Duodenal mucosa (tissue), 2 donors: ENCODE results near the gene KLK12.

Experiments used
- H3K27ac ChIP-seq: one replicate; pipeline ENCODE4 v1.7.0; 2013; ENCODE audit warnings: low read depth, low read length
- H3K27me3 ChIP-seq, 2 donors: one replicate each; pipeline ENCODE4 v1.7.0; 2013; ENCODE audit warnings: low read length in 2 of 2, control low read depth in 1 of 2; ENCODE audit not compliant: insufficient read depth in 2 of 2, control insufficient read depth in 1 of 2
- H3K36me3 ChIP-seq, 2 donors: one replicate each; pipeline ENCODE4 v1.7.0; 2013; ENCODE audit warnings: low read length in 2 of 2, control low read depth in 1 of 2; ENCODE audit not compliant: insufficient read depth in 2 of 2, control insufficient read depth in 1 of 2
- H3K4me1 ChIP-seq, 2 donors: one replicate each; pipeline ENCODE4 v1.7.0; 2013; ENCODE audit warnings: low read length in 2 of 2, control low read depth in 1 of 2; ENCODE audit not compliant: insufficient read depth in 2 of 2, control insufficient read depth in 1 of 2
- H3K4me3 ChIP-seq, 2 donors: one replicate each; pipeline ENCODE4 v1.7.0; 2013; ENCODE audit warnings: low read length in 2 of 2, low read depth in 1 of 2
- H3K9ac ChIP-seq, 2 donors: one replicate each; pipeline ENCODE4 v1.7.0; 2013; ENCODE audit warnings: low read length in 2 of 2, low read depth in 1 of 2
- H3K9me3 ChIP-seq, 2 donors: one replicate each; pipeline ENCODE4 v1.7.0; 2013; ENCODE audit warnings: low read length in 2 of 2, control low read depth in 1 of 2; ENCODE audit not compliant: control insufficient read depth in 1 of 2

KLK12 gene

GRCh38 chr19:51027873-51028272 lies 6.9 kb downstream of the KLK12 start:
- Histone ChIP-seq H3K27ac (no peak overlapping the region), H3K36me3 (no peaks in the 10 kb centered on the region), H3K4me1 (no peaks in the 10 kb centered on the region), H3K9ac (no peak overlapping the region), H3K4me3 (no peak overlapping the region), H3K27me3 (peaks cover 11 to 19% of the 10 kb centered on the region in 2 donors), H3K9me3 (no peaks in the 10 kb centered on the region)

- H3K27ac ChIP-seq: no peak overlapping the region
- H3K4me1 ChIP-seq: no peaks in the 10 kb centered on the region
- peaks cover 11 to 19% of the 10 kb centered on the region in 2 donors for H3K27me3 ChIP-seq
- H3K36me3 ChIP-seq: no peaks in the 10 kb centered on the region
- H3K4me3 ChIP-seq: no peak overlapping the region
- no peak overlapping the region for H3K9ac ChIP-seq
- H3K9me3 ChIP-seq: no peaks in the 10 kb centered on the region
These were observed 7.5 kb downstream of the KLK12 start for GRCh38 chr19:51027126-51027806.

- Histone ChIP-seq H3K4me1 (no peaks in the 10 kb centered on the region), H3K27ac (no peak within 1 kb of the TSS), H3K9ac (no peak within 1 kb of the TSS), H3K9me3 (no peaks in the 10 kb centered on the region), H3K27me3 (peaks cover 11 to 19% of the 10 kb centered on the region in 2 donors), H3K36me3 (no peaks in the 10 kb centered on the region), H3K4me3 (no peak within 1 kb of the TSS)
These were observed 8.3 kb downstream of the KLK12 start, which contains the start of gene KLK11 for GRCh38 chr19:51026554-51026831. TSS of gene KLK11 (minus strand) at chr19:51026616. CDS start at chr19:51025631, 985 bp downstream.

- H3K27ac ChIP-seq: no peak overlapping the region
- no peaks in the 10 kb centered on the region for H3K36me3 ChIP-seq
- H3K9ac ChIP-seq: no peak overlapping the region
- H3K9me3 ChIP-seq: no peaks in the 10 kb centered on the region
- no peaks in the 10 kb centered on the region for H3K4me1 ChIP-seq
- peaks cover 11 to 19% of the 10 kb centered on the region in 2 donors for H3K27me3 ChIP-seq
- H3K4me3 ChIP-seq: no peak overlapping the region
These were observed 8.8 kb downstream of the KLK12 start for GRCh38 chr19:51025809-51026553.

- H3K4me1 ChIP-seq: no peaks in the 10 kb centered on the region
- H3K36me3 ChIP-seq: no peaks in the 10 kb centered on the region
- H3K4me3 ChIP-seq: no peak overlapping the region
- H3K27me3 ChIP-seq: peaks cover 11 to 19% of the 10 kb centered on the region in 2 donors
- H3K9ac ChIP-seq: no peak overlapping the region
- no peak overlapping the region for H3K27ac ChIP-seq
- no peaks in the 10 kb centered on the region for H3K9me3 ChIP-seq
These were observed 9.4 kb downstream of the KLK12 start for GRCh38 chr19:51025401-51025800.

GRCh38 chr19:51024924-51025323 lies 9.9 kb downstream of the KLK12 start:
- Histone ChIP-seq H3K9ac (no peak overlapping the region), H3K4me3 (no peak overlapping the region), H3K9me3 (no peaks in the 10 kb centered on the region), H3K27ac (no peak overlapping the region), H3K27me3 (peaks cover 14 to 19% of the 10 kb centered on the region in 2 donors), H3K36me3 (no peaks in the 10 kb centered on the region), H3K4me1 (no peaks in the 10 kb centered on the region)

GRCh38 chr19:51023946-51024345 lies 10.9 kb downstream of the KLK12 start:
- Histone ChIP-seq H3K27ac (no peak overlapping the region), H3K4me1 (no peaks in the 10 kb centered on the region), H3K9ac (no peak overlapping the region), H3K9me3 (no peaks in the 10 kb centered on the region), H3K27me3 (peaks cover 19 to 22% of the 10 kb centered on the region in 2 donors), H3K36me3 (no peaks in the 10 kb centered on the region), H3K4me3 (no peak overlapping the region)

GRCh38 chr19:51022526-51022925 lies 12.3 kb downstream of the KLK12 start:
- Histone ChIP-seq H3K4me1 (no peaks in the 10 kb centered on the region), H3K9ac (no peak overlapping the region), H3K4me3 (no peak overlapping the region), H3K27me3 (peaks cover 21 to 23% of the 10 kb centered on the region in 2 donors), H3K36me3 (no peaks in the 10 kb centered on the region), H3K9me3 (no peaks in the 10 kb centered on the region), H3K27ac (no peak overlapping the region)

GRCh38 chr19:51020988-51021651 lies 13.7 kb downstream of the KLK12 start:
- no peak overlapping the region for H3K27ac ChIP-seq

GRCh38 chr19:51019544-51019925 lies 15.3 kb downstream of the KLK12 start, which contains the start of gene KLK10:
TSS of gene KLK10 (minus strand) at chr19:51019709. CDS start at chr19:51019130, 579 bp downstream.
- Histone ChIP-seq H3K4me1 (no peaks in the 10 kb centered on the region), H3K27ac (no peak within 1 kb of the TSS), H3K9me3 (no peaks in the 10 kb centered on the region), H3K4me3 (no peak within 1 kb of the TSS), H3K27me3 (peaks cover 20 to 25% of the 10 kb centered on the region in 2 donors), H3K9ac (no peak within 1 kb of the TSS), H3K36me3 (no peaks in the 10 kb centered on the region)

More at GRCh38 chr19:51020988-51021651, 13.7 kb downstream of the KLK12 start:
- H3K4me1 ChIP-seq: no peaks in the 10 kb centered on the region
- no peaks in the 10 kb centered on the region for H3K36me3 ChIP-seq
- no peak overlapping the region for H3K9ac ChIP-seq
- H3K9me3 ChIP-seq: no peaks in the 10 kb centered on the region
- H3K4me3 ChIP-seq: no peak overlapping the region
- H3K27me3 ChIP-seq: peaks cover 19 to 24% of the 10 kb centered on the region in 2 donors
